Sciatic nerve (tissue), 2 donors: Measurements from ENCODE around the gene AJAP1. TPM values are rescaled to one million over a fixed set of nuclear protein-coding genes. Genes with fewer than 3 reads are reported as not detected.
A peak's percentile ranks its signal among the peaks of the same experiment; 100 is the strongest.

Experiments used
- ATAC-seq: fragments of 200-7000 bp; cut with Tn5 transposase; one replicate; pipeline ENCODE4 v1.9.1; 2020; ENCODE audit warnings: mild to moderate bottlenecking, moderate library complexity
- DNase-seq: peaks from one replicate; pipeline ENCODE4 v3.0.0-alpha.2; 2020; ENCODE audit warnings: low spot score
- intact Hi-C: fragments of 100-400 bp; cut with DNase I; formaldehyde crosslinking; loops from one replicate; pipeline ENCODE4 v1.14.2; 2022
- total RNA-seq: library from RNA; stranded (reverse); fragmentation: NEBNext Ultra II Directional; extraction: Animal tissue kit (Norgen Biotek cat#: 25700); gene quantifications from one replicate; pipeline ENCODE4 v1.2.1, GENCODE V29; 2021
- donor health status: DM: no; HTN: no; CAD: no.
- donor health status: DM: no; HTN: no; CAD: no.

The AJAP1 gene
- total RNA-seq, 1 donor from 2014 or later, result 1.4 TPM

DNA sequence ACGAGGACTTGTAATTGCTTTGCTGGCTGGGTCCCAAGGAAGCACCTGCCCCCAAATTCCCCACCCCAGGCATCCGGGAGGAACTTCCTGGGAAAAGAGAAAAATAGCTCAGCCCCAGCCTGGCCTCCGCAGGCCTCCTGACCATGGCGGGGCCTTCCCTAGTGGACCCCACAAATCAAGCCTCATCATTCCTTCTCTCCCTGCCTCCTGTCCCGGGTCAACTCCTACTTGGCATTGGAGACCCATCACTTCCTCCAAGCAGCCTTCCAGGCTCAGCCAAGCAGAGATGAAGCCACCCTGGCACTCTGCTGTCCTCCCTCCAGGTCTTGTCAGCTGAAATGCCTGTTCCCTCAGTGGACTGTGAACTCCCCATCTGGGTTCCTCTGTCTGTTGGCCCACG lies 38.0 kb downstream of the AJAP1 start:
- intact Hi-C loops, result no loop called here
- no peak for ATAC-seq
- no peak for DNase-seq

DNA sequence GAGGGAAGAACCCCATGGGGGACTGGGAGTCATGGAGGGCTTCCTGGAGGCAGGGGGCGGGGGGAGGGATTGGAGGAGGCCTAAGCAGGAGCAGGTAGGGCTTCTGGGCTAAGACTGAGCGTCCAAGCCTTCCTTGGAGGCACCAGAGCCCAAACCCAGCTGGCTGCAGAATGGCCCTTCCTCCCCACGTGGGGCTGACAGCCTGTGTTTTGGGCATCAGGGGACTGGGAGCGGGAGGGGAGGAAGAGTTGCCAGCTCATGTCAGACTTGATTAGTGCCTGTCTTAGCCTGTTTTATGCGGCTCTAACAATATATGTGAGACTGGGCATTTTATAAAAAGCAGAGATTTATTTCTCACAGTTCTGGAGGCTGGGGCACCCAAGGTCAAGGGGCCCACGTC lies 38.9 kb downstream of the AJAP1 start:
- intact Hi-C loops, result no loop called here
- ATAC-seq, result no peak
- no peak for DNase-seq

DNA sequence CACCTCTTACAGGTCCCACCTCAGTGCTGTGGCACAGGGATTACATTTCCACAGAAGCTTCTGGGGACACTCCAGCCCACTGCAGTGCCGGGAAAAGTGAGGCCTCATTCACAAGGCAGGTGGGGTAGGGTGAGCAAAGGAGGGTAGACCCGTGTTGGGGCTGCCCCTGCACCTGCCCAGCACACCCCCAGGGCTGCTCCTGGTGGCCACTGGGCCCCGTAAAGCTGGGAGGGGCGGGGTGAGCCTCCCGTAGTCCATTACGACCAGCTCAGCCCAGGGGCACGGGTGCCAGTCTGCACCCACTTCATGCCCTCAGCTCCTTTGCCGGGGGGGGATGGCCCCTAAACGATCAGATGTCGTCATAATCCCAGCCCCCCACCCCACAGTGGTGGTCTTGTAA lies 39.5 kb downstream of the AJAP1 start:
- DNase-seq (no peak), ATAC-seq (no peak)
- intact Hi-C loops, result no loop called here

GRCh38 chr1:4694492-4694891 lies 40.1 kb downstream of the AJAP1 start:
- DNase-seq (no peak), ATAC-seq (no peak)
- intact Hi-C loops, result no loop called here

- intact Hi-C loops, result no loop called here
- DNase-seq (no peak), ATAC-seq (no peak)
Observed at GRCh38 chr1:4695241-4695640, 40.8 kb downstream of the AJAP1 start.

- intact Hi-C loops, result no loop called here
- ATAC-seq (no peak), DNase-seq (no peak)
Observed at GRCh38 chr1:4696161-4696745, 41.8 kb downstream of the AJAP1 start.

DNA sequence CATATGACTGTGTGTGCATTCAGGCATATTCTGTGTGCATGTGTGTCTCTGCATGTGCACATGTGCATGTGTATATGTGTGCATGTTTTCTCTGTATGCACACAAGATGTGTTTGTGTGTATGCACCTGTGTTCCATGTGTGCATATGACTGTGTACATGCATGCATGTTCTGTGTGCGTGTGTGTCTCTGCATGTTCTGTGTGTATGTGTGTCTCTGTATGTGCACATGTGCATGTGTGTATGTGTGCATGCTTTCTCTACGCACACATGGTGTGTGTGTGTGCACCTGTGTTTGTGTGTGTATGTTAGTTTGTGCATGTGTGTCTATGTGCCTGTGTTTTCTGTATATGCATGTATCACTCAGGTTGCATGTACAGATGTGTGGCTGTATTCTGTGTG lies 42.3 kb downstream of the AJAP1 start:
- ATAC-seq, result no peak
- intact Hi-C loops, result no loop called here
- no peak for DNase-seq

GRCh38 chr1:4697801-4698200 lies 43.4 kb downstream of the AJAP1 start:
- intact Hi-C loops, result no loop called here
- no peak for ATAC-seq
- DNase-seq, result no peak

- intact Hi-C loops, result no loop called here
- DNase-seq (no peak), ATAC-seq (no peak)
Observed at GRCh38 chr1:4698911-4699310, 44.5 kb downstream of the AJAP1 start.

DNA sequence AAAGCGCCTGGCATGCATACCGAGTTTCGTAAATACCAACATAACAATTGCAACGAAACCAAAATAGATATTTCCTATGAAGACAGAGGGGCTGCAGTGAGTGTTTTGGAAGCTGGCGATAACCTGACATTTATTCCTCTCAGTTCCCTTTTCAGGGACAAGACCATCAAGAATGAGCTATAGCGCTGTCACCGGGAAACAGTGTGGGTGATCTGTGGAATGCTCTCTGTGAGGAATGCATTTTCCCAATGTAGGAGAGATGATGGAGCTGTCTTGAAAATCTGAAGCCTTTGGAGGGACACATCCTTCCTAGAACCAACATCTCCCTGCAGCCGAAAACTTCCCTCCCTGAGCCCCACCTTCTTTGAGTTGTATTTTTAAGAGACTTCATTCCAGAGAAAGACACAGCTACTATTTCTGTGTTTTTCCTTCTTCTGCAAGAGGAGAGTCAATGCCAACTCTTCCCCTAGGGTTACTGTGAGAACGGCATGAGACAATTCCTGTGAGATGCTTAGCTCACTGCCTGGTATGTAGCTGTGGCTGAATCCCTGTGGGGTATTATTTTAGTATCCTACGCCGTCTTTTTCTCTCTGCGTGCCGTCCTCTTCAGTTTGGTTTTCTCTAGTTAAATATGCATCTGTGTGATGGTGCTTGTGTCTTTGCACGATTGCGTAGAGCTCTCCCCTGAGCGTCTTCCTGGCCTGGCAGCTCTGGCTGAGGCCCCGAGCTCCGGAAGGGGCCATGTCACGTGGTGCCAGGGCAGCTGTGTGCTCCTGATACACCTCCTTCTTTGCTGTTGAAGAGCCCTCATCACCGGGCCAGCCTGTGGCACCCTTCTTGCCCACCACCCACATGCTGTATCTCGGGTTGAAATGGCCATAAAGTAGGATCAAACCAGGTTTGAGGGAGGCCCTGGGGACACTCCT lies 45.2 kb downstream of the AJAP1 start:
- intact Hi-C loops, result no loop called here
- DNase-seq (no peak), ATAC-seq (peak; percentile 67)

- DNase-seq (no peak), ATAC-seq (no peak)
- intact Hi-C loops, result no loop called here
Observed at GRCh38 chr1:4700801-4701200, 46.4 kb downstream of the AJAP1 start.

GRCh38 chr1:4701276-4701675 lies 46.9 kb downstream of the AJAP1 start:
- DNase-seq (no peak), ATAC-seq (no peak)
- intact Hi-C loops, result no loop called here

- DNase-seq, result no peak
- intact Hi-C loops, result no loop called here
- ATAC-seq, result no peak
Observed at GRCh38 chr1:4702464-4702863, 48.1 kb downstream of the AJAP1 start.

DNA sequence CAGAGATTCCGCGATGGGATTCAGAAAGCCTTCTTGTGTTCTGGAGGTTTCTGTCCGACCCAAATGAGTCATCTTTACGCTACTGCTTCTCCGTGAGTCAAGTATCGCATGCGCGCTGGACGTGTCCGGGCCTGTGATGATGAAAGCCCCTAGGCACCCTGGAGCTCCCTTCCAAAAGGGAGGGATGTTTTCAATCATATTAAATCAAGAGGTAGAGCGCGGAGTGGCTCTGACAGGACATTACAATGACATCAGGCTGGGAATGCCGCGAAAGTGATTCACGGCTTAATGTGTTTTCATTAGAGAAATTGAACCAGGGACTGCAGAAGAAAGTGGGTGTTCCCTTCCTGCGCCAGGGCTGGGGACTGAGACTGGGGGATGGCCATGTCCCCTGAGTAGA lies 48.5 kb downstream of the AJAP1 start:
- ATAC-seq, result no peak
- DNase-seq, result no peak
- intact Hi-C loops, result no loop called here

GRCh38 chr1:4703646-4704045 lies 49.2 kb downstream of the AJAP1 start:
- ATAC-seq, result no peak
- intact Hi-C loops, result no loop called here
- DNase-seq, result no peak

DNA sequence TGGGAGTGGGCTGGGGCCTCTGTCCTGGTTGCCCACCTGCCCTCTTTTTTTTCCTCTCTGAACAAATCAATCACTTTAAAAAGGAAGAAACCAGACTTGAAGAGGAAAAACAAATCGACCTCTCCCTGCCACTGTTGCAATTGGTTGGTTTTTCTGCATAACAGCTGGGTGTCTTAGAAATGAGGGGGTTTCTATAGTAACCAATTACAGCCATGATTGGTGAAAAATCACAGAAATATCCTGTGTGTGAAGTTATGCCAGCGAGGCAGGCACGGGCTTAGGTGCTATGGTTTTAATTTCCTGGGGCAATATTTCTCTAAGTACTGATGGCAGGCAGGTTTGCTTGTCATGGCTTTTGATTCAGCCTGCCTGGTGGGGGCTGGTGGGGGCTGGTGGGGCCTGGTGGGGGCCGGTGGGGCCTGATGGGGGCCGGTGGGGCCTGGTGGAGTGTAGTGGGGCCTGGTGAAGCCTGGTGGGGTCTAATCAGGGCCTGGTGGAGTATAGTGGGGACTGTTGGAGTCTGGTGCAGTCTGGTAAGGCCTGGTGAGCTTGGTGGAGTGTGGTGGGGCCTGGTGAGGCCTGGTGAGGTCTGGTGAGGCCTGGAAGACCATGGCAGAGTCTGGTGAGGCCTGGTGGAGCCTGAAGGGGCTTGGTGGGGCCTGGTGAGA lies 54.6 kb downstream of the AJAP1 start:
- intact Hi-C loops, result no loop called here
- DNase-seq (no peak), ATAC-seq (no peak)

DNA sequence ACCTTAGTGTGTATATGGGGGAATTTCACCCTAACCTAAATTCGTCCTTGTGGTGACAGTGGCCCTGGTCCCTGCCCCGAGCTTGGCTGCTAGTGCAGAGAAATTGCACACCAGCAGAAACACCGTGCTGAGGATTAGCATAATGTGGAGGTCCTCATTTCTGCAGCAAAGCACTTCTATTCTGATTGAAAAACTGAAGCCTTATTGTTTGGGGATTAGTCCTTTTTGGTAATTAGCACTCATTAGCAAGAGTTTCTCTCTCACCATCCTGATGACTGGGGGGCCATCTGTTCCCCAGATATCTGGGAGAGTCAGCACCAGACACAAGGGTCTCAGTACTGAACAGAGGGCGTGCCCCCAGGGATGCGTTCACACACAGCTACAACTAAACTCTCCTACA lies 55.2 kb downstream of the AJAP1 start:
- intact Hi-C loops, result no loop called here
- no peak for ATAC-seq
- DNase-seq, result no peak

DNA sequence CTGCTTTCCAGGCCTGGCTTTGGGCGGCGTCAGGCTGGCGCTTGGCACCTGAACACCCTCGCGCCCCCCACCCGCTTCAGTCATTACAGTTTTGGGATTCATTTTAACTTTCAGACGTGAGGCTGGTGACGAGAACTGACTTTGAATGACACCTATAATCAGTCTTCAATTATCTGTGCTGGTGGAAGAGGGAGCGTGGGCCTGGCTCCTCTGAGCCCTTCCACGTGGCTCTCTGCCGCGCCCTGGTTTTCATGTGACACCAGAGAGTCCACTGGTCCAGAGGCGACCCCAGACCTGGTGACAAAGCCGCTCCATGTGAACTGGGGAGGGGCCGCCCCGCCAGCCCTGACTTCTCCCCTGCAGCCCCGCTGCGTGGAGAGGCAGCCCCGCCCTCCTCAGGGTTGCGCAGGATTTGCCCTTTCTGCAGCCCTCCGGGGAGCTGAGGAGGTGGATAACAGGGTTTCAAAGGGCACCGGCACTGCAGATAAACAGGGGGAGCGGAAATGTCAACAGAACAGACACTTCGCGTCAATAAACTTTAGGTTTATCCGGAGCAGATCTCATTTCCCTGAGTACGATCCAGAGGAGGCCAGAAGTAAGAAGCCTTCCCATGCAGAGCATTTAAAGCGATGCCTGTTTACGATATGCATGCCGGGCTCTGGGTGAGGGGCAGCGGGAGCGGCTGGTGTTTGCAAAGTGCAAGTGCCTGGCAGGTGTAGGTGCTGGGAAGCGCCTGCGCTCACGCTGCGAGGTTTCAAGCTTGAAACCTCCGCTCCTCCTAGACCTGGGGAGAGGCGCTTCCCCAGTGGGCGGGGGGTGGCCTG lies 56.4 kb downstream of the AJAP1 start:
- DNase-seq (no peak), ATAC-seq (no peak)
- intact Hi-C loops, result no loop called here
